ENCODE measurements around the gene RMND1.
"Not testable (repeated sequence)": the region's sequence is repeated elsewhere in the genome, so short reads cannot be mapped to it uniquely, and the experiment has no call there.

Gene RMND1

DNA sequence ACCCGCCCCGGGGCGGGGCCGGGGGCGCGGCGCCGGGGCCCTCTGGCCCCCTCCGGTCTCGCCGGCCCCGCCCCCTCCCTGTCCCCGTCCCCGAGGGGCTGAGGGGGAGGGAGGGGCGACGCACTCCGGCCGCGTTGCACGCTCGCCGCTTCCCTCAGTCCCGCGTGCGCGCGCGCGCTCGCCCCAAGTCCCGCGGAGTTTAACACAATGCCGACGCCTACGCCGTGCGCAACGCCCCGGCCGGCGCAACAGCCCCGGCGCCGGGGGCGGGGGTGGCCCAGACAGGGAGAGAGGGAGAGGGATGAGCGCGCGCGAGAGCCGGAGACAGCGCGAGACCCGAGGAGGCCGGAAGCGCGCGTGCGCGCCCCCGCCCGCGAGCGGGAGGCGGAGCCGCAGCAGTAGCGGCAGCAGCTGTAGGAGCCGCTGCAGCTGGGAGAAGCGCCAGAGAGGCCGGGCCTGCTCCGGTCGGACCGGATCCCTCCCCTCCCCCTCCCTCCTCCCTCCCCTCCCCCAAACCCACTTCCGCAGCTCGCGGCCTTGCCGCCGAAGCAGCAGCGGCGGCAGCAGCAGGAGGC, 61.6 kb downstream of the RMND1 start:
- peak; percentile 99 for DNase-seq
- in situ Hi-C loops (cut with MboI; ENCODE audit: low pct_unique_long_range_greater_than_20kb, low sequenced_read_pairs) = no loop called here

DNA sequence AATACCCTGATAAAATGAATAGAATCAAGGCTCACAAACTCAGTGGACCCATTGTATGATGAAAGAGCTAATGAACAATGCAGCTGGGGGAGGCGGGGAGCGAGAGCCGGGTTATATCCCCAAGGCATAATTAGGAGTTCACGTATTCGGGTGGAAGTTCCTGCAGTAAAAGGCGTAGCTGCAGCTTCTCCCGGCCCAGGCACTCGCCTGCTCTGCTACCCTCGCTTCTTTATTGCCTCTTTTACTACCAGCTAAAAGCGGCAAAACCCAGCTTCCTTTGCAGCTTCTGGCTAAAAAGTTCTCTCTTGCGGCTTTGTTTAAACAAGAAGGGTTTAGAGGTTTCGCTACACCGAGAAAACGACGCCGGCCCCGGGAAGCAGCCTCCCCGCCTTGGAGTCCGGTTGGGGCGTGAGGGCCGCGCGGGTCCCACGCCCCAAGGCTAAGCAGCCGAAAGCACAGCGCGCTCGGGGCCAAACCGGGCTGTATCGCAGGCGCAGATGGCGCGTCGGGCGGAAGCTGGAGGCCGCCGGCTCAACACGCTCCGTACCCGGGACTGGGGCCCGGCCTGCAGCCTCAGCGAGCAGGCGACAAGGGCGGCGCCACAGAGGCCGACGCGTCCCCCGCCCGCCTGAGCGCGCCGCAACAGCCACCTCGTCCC, 62.2 kb downstream of the RMND1 start:
- in situ Hi-C loops (cut with MboI; ENCODE audit: low pct_unique_long_range_greater_than_20kb, low sequenced_read_pairs) = no loop called here

DNA sequence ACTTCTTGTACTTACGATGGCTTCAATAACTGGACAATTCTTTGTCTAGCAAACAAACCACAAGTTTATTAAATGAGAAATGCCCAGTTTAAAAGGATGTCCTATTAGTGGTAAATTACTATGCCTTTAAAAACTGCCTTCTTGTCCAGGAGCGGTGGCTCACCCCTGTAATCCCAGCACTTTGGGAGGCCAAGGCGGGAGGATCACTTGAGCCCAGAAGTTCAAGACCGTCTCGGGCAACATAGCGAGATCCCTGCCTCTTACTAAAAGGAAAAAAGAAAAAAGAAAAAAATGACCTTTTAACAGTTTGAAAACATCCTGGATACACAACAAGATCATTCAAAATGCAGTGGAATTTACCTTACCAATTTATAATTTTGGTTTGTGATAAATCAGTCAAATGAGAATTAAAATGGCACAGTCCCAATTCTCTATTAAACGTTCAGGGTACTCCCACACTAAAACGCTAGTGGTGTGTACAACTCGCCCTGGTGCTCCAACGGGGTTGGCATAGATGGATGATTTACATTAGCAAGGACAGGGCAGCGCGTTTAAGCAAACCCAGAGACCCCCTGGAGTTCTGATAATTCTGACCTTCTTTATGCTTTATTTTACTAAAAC, 62.8 kb downstream of the RMND1 start:
- no peak for DNase-seq
- in situ Hi-C loops (cut with MboI; ENCODE audit: low pct_unique_long_range_greater_than_20kb, low sequenced_read_pairs) = no loop called here

More for the DNA sequence above, 62.2 kb downstream of the RMND1 start:
- DNase-seq = no peak

DNA sequence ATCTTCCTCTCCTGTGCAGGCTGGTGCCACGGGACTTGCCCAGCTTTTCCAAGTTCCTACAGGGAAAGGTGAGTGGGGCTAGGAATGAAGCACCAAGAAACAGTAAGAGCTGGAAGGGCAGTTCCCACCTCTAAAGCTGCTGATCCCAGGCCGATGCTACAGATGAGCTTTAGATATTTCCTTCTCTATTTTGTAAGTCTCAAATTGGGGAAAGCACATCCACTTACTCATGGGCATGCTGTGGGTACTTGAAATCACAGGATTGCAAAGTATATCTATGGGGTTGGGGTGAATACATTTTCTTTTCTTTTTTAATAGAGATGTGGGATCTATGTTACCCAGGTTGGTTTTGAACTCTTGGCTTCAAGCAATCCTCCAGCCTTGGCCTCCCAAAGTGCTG, 63.7 kb downstream of the RMND1 start:
- DNase-seq = no peak
- in situ Hi-C loops (cut with MboI; ENCODE audit: low pct_unique_long_range_greater_than_20kb, low sequenced_read_pairs) = no loop called here

DNA sequence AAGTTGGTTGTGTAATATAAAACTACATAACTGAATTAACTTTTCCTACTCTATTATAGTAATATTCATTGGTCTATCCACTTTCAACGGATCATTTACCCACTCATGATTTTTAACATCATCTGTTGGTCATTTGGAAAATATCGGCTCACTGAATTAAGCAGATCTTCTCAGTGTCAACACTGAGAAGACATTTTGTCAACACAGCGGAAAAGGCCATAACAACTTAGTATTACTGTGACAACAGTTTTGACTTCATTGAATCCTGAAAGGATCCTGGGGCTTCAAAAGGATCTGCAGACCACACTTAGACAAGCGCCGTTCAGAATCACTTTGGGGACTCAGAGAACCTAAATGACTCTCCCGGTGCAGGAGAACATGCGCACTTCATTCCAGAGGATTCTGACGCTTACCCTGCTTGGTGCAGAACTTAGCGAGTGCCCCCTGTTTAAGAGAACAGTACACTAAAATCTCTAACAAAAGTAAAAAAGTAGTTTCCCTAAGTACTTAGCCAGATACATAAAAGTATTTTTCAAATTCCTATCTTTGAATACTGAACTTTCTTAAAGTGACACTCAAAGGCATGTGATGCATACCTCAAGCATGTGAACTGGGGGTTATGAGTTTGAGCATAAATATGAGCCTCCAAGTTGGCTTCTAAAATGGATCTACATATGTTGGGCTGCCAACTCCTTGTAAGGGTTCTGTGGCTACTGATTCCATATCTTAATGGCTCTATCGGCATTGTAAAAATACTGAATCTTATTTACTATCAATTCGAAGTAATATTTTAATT, 64.6 kb downstream of the RMND1 start:
- DNase-seq = no peak
- in situ Hi-C loops (cut with MboI; ENCODE audit: low pct_unique_long_range_greater_than_20kb, low sequenced_read_pairs) = no loop called here

DNA sequence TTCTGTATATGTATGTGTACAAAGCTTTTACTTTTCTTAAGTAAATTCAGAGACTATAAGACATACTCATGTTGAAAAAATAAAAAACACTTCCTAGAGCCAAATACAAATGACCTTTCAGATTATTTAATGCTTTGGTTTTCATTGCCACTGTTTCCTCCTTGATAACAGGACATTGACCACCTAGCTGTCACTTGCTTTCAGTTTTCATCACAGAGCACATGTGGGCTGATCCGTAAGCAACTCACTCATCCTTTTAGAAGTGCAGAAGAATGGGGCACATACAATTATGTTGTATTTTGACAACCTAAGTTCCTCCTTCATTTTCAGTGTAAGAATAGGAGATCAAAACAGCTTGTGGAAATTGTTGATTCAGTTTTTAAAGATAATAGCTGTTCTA, 66.7 kb downstream of the RMND1 start:
- in situ Hi-C loops (cut with MboI; ENCODE audit: low pct_unique_long_range_greater_than_20kb, low sequenced_read_pairs) = no loop called here
- no peak for DNase-seq

DNA sequence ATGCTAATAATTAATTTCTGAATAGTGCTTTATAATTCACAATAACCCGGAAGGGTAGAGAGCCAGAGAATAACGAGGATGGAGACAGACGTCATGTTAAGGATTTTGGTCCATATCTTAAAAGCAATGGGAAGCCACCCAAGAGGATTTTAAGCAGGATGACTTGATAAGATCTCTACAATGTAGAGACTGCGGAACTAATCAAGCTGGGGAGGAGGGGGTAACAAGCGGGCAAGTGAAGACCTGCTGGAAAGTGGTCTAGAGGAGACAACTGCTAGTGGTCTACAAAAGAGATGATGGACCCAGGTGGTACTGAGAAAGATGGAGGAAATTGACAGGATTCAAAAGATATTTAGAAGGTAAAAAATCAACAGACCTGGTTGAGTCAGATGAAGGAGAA, 67.8 kb downstream of the RMND1 start:
- no peak for DNase-seq
- in situ Hi-C loops (cut with MboI; ENCODE audit: low pct_unique_long_range_greater_than_20kb, low sequenced_read_pairs) = no loop called here

DNA sequence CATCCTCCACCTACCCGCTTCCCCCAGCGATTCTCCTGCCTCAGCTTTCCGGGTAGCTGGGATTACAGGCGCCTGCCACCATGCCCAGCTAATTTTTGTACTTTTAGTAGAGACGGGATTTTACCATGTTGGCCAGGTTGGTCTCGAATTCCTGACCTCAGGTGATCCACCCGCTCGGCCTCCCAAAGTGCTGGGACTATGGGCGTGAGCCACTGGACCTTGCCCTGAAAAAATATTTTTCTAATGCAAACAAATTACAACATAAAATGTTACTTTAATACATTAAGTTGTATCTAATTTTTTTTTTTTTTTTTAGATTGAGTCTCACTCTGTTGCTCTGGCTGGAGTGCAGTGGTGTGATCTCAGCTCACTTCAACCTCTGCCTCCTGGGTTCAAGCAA, 69.3 kb downstream of the RMND1 start:
- DNase-seq; in situ Hi-C loops (cut with MboI; ENCODE audit: low pct_unique_long_range_greater_than_20kb, low sequenced_read_pairs): not testable (repeated sequence)

DNA sequence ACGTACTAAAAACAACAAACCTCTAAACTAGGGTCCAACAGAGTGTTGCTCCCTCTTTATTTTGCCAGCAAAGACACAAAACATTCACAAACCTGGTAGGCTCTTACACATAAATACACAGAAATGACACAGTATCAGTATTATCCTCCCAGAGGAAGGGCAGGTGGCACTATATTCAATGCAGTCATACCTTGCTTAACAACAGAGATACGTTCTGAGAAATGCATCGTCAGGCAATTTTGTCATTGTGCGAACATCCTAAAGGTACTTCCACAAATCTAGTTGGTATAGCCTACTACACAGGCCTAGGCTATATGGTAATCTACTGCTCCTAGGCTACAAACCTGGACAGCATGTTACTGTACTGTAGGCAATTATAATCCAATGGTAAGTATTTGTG, 70.2 kb downstream of the RMND1 start:
- no peak for DNase-seq
- in situ Hi-C loops (cut with MboI; ENCODE audit: low pct_unique_long_range_greater_than_20kb, low sequenced_read_pairs) = no loop called here

DNA sequence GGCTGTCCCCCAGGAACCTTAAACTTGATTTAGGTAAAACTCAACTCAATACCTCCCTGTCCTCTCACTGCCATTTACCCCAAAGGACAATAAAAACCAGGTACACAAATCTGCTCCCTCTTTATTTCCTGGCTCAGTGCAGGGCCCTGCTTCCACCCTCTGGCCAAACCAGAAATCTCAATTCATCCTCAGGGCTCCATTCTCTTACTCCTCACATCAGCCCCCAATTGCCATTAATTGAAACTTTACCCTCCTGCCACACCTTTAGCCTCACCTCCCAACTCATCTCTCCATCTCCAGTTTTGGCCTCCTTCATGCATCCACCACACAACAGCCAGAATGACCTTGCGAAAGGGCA, 71.1 kb downstream of the RMND1 start:
- in situ Hi-C loops (cut with MboI; ENCODE audit: low pct_unique_long_range_greater_than_20kb, low sequenced_read_pairs) = no loop called here
- DNase-seq = no peak

DNA sequence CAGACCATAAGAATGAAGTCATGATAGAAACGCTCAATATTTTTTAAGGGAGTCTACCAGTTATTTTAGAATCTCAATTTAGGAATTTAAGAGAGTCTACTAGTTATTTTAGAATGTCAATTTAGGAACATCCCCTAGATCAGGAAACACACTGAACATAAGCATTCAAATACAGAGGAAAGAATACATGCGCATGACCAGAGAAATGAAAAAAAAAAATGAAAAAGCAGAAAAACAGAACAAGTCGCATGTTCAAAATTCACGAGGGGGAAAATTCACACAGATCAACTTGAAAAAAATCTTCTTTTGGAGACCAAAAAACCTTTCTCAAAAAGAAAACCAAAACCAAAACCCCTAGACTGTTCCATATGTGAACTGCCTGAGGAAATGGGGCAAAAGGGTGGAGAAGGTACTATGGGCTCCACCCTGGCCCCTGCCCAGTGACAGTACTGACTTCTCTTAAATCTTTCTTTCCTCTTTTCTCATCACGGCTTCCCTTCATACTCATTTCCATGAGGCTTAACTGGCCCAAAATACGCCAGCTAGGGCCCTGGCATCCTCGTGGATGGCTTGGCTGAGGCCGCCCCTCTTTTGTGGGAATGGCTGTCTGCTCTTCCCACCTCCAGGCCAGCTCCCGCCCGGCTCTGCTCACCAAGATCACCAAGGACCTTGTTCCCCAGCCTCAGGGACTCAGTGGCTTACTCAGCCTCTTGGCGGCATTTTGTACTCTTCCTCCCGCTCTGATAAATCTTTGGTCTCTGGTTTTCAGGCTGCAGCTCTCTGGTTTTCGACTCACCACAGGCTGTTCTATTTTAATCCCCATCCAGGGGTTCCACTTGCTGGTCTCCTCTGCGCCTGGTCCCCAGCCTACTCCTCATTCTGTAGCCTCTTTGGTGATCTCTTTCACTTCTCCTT, 71.7 kb downstream of the RMND1 start:
- DNase-seq = peak; percentile 33
- in situ Hi-C loops (cut with MboI; ENCODE audit: low pct_unique_long_range_greater_than_20kb, low sequenced_read_pairs) = no loop called here

DNA sequence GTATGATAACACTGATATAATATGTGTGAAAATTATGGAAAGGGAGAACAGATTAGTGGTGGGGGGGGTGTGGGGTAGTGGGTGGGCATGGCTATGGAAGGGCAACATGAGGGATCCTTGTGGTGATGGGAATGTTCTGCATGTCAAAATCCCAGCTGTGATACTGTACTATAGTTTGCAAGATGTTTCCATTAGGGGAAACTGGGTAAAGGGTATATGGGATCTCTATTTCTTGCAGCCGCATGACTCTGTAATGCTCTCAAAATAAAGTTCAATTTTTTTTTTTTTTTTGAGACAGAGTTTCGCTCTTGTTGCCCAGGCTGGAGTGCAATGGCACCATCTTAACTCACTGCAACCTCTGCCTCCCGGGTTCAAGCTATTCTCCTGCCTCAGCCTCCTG, 74.8 kb downstream of the RMND1 start:
- no peak for DNase-seq
- in situ Hi-C loops (cut with MboI; ENCODE audit: low pct_unique_long_range_greater_than_20kb, low sequenced_read_pairs) = no loop called here

DNA sequence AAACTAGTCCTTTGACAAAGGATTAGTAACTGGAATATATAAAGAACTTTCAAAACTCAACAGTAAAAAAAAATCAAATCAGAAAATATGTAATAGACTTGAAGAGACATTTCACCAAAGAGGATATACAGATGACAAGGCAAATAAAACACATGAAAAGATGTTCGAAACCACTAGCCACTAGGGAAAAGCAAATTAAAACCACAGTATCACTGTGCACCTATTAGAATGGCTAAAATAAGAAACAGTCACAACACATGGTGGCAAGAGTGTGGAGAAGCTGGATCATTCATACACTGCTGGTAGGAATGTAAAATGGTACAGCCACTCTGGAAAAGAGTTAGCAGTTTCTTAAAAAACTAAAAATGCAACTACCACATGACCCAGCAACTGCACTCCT, 75.5 kb downstream of the RMND1 start:
- no peak for DNase-seq
- in situ Hi-C loops (cut with MboI; ENCODE audit: low pct_unique_long_range_greater_than_20kb, low sequenced_read_pairs) = no loop called here

DNA sequence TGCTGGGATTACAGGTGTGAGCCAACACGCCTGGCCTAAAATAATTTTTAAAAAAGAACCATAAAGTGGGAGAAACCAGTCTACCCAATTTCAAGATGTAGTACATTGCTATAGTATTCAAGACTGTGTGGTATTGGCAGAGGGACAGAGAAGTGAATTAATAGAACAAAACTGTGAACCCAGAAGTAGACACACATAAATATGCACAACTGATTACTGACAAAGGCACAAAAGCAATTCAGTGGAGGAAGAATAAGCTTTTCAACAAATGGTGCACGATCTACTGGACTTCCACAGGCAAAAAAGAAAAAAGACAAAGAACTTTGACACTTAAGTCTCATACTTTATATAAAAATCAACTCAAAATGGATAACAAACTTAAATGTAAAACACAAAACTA, 76.1 kb downstream of the RMND1 start:
- in situ Hi-C loops (cut with MboI; ENCODE audit: low pct_unique_long_range_greater_than_20kb, low sequenced_read_pairs) = no loop called here
- DNase-seq = no peak

DNA sequence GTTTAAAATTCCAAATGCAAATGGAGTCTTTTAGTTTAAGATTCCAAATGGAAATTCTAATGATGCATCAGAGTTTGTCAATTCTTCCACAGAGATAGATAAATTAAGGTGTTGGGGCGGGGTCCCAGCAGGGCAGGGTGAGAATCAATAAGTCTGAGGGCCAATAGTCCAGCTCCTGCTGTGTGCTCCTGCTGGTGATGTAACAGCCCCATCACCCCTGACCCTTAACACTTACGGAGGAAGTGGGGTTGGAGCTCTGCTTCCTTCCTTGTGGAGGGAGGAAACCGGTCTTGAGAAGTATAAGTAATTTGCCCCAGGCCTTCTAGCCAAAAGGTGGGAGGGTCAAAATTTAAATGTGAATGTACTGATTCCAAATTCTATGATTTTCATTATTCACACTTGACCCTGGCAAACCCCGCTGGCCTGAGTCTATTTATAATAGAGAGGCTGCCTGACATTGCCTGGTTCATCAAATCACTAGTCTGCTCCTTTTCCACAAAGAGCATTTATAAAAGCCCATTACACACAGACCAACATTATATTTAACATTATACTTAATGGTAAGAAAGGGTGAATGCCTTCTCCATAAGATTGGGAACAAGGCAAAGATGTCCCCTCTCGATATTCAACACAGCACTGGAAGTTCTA, 77.8 kb downstream of the RMND1 start:
- DNase-seq = peak; percentile 38
- in situ Hi-C loops (cut with MboI; ENCODE audit: low pct_unique_long_range_greater_than_20kb, low sequenced_read_pairs) = no loop called here

DNA sequence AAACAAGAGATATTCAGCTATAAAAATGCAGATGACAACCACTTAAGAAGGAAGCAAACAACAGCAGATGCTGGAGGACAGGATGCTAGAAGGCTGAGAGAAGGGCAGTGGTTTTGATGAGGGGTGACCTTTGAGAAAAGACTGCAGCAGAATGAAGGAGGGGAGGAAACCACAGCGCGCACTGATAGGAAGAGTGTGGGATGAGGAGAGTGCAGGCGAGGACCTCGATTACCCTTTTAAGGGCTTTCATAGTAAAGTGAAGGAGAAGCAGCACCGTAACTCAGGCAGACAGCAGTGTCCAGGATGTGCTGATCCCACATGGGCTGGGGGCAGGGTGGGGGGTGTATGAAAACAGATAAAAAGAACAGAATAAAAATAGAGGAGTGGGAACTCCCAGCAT, 79.8 kb downstream of the RMND1 start:
- DNase-seq = peak; percentile 34
- in situ Hi-C loops (cut with MboI; ENCODE audit: low pct_unique_long_range_greater_than_20kb, low sequenced_read_pairs) = no loop called here

DNA sequence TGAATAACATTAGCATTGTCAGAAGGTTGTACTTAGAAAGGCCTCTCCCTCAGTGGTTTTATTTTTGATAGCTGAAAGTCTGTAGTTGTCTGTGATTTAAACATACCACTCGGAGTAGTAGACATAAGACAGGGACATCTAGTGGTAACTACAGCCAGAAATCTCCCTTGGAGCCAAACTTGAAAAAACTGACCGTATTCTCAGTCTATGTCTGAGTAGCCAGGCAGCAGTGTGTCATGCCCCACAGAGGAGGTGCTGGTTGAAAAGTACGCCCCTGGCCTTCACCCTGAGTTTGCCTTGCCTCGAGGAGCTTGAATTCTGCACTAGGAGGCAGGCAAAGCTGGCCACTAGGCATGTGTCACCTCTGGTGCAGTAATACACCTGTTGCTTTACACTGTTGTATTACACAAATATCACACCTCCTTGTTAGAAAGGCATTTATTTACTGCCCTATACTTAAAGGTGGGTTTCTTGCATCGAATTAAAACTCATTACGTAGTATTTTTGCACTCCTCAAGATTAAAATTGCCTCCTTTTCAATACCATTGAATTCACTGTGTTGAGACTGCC, 81.3 kb downstream of the RMND1 start:
- in situ Hi-C loops (cut with MboI; ENCODE audit: low pct_unique_long_range_greater_than_20kb, low sequenced_read_pairs) = no loop called here

DNA sequence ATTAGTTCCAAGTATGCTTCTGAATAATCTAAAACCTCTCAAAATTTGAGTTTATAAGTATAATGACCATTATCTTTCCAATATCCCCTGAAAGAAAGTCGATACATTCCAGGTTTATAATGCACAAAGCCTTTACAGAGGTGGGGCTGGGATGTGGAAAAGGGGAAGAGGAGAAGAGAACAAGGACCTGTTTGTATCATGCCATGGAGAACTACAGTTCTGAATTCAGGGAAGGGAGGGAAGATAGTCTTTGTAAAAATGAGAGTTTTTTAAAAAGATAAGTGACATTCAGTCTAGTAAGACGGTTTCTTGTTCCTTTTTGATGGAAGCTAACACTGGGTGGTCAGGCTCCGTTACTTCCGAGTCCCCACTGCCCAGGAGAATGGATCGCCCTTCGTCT, 86.7 kb downstream of the RMND1 start:
- DNase-seq = no peak
- in situ Hi-C loops (cut with MboI; ENCODE audit: low pct_unique_long_range_greater_than_20kb, low sequenced_read_pairs) = no loop called here

More for the DNA sequence above, 81.3 kb downstream of the RMND1 start:
- DNase-seq = no peak

Data from KBM-7 (cell line).